GM18511 (cell line): Measurements from ENCODE around the gene ERLEC1.
"Not testable (repeated sequence)": the region's sequence is repeated elsewhere in the genome, so short reads cannot be mapped to it uniquely, and the experiment has no call there.

Experiments
- ATAC-seq: cut with Tn5 transposase; IDR thresholded peaks from one replicate; pipeline ENCODE4 v1.9.1; 2021; ENCODE audit warnings: mild to moderate bottlenecking, moderate library complexity; ENCODE audit not compliant: unreplicated experiment

The ERLEC1 gene, protein sequence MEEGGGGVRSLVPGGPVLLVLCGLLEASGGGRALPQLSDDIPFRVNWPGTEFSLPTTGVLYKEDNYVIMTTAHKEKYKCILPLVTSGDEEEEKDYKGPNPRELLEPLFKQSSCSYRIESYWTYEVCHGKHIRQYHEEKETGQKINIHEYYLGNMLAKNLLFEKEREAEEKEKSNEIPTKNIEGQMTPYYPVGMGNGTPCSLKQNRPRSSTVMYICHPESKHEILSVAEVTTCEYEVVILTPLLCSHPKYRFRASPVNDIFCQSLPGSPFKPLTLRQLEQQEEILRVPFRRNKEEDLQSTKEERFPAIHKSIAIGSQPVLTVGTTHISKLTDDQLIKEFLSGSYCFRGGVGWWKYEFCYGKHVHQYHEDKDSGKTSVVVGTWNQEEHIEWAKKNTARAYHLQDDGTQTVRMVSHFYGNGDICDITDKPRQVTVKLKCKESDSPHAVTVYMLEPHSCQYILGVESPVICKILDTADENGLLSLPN

GRCh38 chr2:53786705-53787613, at the start of gene ERLEC1, which contains the start of gene ASB3:
Gene ERLEC1 (plus strand): TSS chr2:53787044. CDS start chr2:53787211, 167 bp downstream.
Gene ASB3 (minus strand): TSS chr2:53786953. CDS start chr2:53765572, 21,381 bp downstream.
- peak; percentile 96 for ATAC-seq

- no peak for ATAC-seq
Measured at GRCh38 chr2:53737091-53737490, 49.8 kb upstream of the ERLEC1 start.

DNA sequence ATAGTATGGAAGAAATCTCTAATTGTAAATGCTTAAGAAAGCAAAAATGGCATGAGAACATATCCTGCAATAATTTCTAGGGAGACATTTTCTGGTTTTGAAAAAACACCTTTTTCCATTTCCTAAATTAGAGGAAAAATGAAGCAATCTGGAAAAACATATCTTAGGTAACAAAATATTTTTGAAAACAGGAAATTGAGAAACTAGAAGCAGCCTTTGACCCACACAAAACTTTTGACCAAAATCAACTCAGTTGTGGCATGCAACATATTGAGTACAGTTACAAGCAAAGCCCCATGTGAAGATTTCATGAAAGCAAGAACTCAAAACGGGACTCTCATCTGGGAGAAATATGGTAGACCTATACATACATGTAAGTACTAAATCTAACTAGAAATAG, 47.8 kb upstream of the ERLEC1 start:
- no peak for ATAC-seq

GRCh38 chr2:53740170-53740569, 46.7 kb upstream of the ERLEC1 start:
- no peak for ATAC-seq

DNA sequence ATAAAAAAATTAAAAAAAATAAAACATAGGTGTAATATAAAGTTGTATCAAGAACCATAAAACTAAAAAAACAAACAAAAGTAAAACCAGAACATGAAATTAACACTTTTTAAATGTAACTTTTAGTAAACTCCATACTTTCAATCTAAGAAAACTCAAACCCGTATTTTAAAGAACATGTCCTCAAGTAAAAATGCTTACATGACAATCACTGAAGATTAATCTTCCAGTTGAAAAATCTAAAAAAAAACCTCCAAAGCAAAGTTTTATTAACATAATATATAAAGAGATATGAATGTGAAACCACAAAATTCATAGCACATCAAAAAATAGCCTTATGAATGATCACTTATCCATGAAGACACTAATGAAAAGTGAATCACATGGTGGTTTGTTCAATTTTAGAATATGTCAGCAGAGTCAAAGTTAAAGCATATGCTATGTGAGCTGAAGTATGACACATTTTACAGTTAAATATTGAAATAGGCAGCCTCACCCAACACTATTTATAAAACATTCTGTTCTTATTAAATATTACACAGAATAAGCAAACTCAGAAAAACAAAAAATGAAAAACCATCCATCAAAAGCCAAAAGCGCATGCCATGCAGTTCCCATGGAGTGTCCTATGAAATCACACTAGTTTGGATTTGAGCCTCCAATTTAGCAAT, 42.3 kb upstream of the ERLEC1 start:
- ATAC-seq = no peak

DNA sequence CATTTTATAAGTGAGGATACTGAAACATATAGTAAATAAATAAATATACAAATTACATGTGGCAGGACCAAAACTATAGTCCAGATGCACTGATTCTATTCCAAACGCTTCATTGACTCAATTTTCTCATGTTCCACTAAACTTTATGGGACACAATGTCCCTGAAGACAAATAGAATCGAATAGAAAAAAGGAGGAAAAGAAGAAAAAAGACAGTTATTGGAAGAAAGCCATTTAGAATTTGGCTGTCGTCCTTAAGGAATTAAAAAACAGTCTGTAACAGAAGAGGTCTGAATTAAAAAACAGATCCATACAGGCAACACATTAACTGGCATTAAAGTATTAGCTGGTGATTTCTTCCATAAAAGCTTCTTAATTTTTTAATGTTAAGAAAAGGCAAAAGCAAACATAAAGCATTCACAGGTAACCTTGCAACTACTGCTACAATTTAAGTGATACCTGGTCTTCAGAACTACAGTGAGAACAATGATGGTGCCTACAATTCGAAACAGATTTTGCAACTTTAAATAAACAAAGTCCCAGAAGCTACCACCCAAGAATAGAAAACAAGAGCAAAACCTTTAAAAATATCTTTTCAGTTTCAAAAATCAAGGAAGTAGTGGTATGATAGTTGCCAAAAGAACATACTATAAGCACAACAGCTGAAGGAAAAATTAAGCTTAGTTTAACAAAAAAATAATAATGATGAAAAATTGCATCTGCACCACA, 36.6 kb upstream of the ERLEC1 start:
- ATAC-seq = no peak

DNA sequence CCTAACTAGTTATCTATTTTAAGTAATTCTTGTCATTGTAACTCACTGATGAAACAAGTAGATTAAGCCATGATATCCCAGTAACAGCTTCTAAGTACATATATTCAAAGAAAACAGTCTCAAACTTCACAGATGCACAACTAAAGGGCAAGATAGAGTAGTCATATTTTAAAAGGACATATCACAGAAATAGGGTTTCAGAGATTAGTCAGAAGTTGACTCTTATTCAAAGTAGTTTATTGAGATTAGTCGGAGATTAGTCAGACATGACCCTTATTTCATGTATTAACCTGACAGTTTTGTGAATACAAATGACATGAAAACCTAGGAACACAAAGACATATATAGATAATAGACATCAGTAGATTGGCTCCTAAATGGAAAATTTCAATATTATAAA, 35.1 kb upstream of the ERLEC1 start:
- ATAC-seq = peak; percentile 88

DNA sequence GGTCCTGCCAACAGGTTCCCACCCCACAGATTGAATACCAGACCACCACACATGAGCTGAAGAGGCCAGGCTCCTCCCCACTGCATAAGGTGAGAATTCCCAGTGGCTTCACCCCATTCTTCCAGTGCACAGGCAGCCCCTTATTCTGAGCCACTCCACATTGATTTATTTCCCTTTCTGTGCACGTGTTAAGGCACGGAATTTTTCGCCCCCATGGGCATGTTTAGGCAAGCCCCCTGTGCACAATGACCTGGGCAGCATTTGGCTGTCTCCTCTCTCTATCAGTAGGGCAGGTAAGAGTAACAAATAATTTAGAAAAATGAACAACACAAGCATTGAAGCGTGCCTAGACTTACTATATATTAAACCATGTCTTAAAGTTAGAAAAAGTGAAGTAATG, 34.5 kb upstream of the ERLEC1 start:
- no peak for ATAC-seq

GRCh38 chr2:53753041-53753440, 33.8 kb upstream of the ERLEC1 start:
- ATAC-seq = no peak

DNA sequence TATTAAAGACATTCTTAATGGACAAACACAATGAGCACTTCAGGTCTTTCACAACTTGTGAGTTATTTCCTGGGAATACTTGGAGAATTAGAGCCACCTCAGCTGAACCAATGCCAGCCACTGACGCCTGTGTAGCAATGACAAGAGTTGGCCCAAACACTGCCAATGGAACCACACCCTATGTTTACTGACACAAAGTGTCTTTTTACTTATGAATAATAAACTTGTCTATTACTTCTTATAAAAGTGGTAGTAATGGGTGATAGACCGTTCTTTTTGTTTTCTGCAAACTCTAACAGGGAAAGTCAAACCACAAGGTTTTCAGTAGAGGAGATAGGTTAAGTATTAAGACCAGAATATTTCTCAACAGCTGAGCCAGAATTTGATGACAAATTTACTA, 31.7 kb upstream of the ERLEC1 start:
- ATAC-seq = peak; percentile 27

GRCh38 chr2:53756644-53757043, 30.2 kb upstream of the ERLEC1 start:
- no peak for ATAC-seq

GRCh38 chr2:53757206-53757605, 29.6 kb upstream of the ERLEC1 start:
- ATAC-seq = not testable (repeated sequence)

GRCh38 chr2:53765767-53766166, 21.1 kb upstream of the ERLEC1 start:
- no peak for ATAC-seq

GRCh38 chr2:53767405-53768241, 19.2 kb upstream of the ERLEC1 start, which contains the start of gene CHAC2:
Gene CHAC2 (plus strand): TSS chr2:53767804. CDS start chr2:53767887, 83 bp downstream.
- peak; percentile 92 for ATAC-seq

DNA sequence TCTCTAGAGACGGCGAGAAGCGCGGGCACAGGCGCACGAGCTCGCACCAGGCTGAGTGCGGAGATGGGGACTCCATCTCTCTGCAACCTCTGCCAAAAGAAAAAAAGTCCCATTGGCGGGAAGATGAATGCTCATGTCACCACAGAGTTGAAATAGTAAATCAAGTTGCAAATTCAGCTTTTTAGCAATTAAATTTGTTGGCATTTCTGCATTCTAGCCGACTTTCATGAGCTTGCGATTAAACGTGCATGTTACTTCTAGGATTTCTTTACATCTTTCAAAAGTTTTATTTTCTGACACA, 18.7 kb upstream of the ERLEC1 start:
- ATAC-seq = peak; percentile 63

GRCh38 chr2:53769318-53769945, 17.4 kb upstream of the ERLEC1 start:
- ATAC-seq = no peak

DNA sequence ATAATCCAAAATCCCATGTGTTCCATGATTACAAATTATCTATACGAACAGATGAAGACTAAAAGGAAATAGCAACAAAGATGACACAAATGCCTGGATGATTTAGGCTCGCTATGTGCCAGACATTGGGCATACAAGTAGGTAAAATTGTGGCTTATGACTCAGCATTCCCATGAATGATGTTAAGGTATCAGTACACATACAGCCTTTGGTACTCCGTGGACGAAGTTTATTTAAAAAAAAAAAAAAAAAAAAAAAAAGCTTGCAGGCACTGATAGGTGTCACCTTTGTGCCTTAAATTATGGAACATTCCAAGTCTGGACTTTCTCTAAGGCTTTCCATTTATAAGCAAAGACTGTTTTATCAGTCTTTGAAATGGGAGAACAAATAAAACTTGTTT, 16.6 kb upstream of the ERLEC1 start:
- ATAC-seq = no peak

DNA sequence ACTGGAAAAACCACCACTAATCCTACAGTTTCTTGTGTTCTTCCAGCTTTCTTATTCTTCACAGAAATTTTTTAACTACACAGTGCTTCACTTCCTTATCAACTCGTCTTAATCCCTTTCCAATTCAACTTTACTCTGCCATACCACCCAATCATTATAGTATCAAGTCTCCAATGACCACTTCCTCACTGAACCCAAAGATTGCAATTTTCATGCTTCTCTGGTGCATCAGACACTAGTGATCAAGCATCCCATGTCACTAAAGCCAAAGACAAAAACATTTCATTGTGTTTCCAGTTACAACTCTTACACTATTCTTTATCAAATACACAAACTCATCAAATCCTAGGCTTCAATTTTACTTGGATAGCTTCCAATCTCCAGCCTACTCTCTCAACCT, 9.7 kb upstream of the ERLEC1 start:
- ATAC-seq = no peak

DNA sequence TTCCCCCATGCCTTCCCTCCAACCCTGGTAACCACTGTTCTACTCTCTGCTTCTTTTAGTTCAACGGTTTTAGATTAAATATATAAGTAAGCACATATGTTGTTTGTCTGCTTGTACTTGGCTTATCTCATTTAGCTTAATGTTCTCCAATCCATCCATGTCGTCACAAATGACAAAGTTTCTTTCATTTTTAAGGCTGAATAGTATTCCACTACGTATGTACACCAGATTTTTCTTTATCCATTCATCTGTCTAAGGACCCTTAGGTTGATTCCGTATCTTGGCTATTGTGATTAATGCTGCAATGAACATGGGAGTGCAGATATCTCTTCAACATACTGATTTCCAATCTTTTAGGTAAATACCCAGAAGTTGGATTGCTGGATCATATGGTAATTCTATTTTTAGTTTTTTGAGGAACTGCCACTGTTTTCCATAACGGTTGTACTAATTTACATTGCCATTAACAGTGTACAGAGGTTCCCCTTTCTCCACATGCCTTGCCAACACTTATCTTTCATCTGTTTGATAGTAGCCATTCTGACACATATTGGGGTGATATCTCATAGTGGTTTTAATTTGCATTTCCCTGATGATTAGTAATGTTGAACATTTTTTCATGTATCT, 8.2 kb upstream of the ERLEC1 start:
- no peak for ATAC-seq
